Smooth muscle cell (in vitro differentiated cells): ENCODE measurements around the gene PRKAR1B. TPM values are rescaled to one million over a fixed set of nuclear protein-coding genes. Genes with fewer than 3 reads are reported as not detected.

ENCODE experiments used
- DNase-seq: peaks from one replicate; lab custom pipeline; 2025; ENCODE audit not compliant: unreplicated experiment; lab: John Stamatoyannopoulos, UW
- H2AFZ ChIP-seq: fragments of 200-600 bp; sonication (generic); 2 replicates; pipeline ENCODE4 v1.6.0; 2016; ENCODE audit warnings: antibody characterized with exemption, low read depth, mild to moderate bottlenecking
- H3F3A ChIP-seq: fragments of 200-600 bp; sonication (generic); 2 replicates; pipeline ENCODE4 v1.6.0; 2017; ENCODE audit warnings: antibody characterized with exemption, low read depth
- H3K27ac ChIP-seq: fragments of 200-600 bp; sonication (generic); 2 replicates; pipeline ENCODE4 v1.5.1; 2016; ENCODE audit warnings: low read depth, mild to moderate bottlenecking
- H3K27me3 ChIP-seq: fragments of 200-600 bp; sonication (generic); 2 replicates; pipeline ENCODE4 v1.6.1; 2016; ENCODE audit warnings: low read depth, mild to moderate bottlenecking
- H3K36me3 ChIP-seq: fragments of 200-600 bp; sonication (generic); 2 replicates; pipeline ENCODE4 v1.5.1; 2016; ENCODE audit warnings: low read depth
- H3K4me1 ChIP-seq: fragments of 200-600 bp; sonication (generic); 2 replicates; pipeline ENCODE4 v1.5.1; 2016; ENCODE audit warnings: low read depth
- H3K4me2 ChIP-seq: fragments of 200-600 bp; sonication (generic); 2 replicates; pipeline ENCODE4 v1.6.0; 2016; ENCODE audit warnings: mild to moderate bottlenecking
- H3K4me3 ChIP-seq: fragments of 200-600 bp; sonication (generic); 2 replicates; pipeline ENCODE4 v1.5.1; 2016; ENCODE audit warnings: mild to moderate bottlenecking
- H3K79me2 ChIP-seq: fragments of 200-600 bp; sonication (generic); 2 replicates; pipeline ENCODE4 v1.6.0; 2016; ENCODE audit warnings: low read depth, mild to moderate bottlenecking
- H3K9ac ChIP-seq: fragments of 200-600 bp; sonication (generic); 2 replicates; pipeline ENCODE4 v1.6.0; 2016; ENCODE audit warnings: low read depth
- H3K9me3 ChIP-seq: fragments of 200-600 bp; sonication (generic); replicated peaks from 2 replicates; pipeline ENCODE4 v1.5.1; 2016; ENCODE audit warnings: low read depth
- H4K20me1 ChIP-seq: fragments of 200-600 bp; sonication (generic); 2 replicates; pipeline ENCODE4 v1.6.0; 2016; ENCODE audit warnings: low read depth
- CTCF ChIP-seq: fragments of 200-600 bp; sonication (generic); IDR thresholded peaks from 2 replicates; pipeline ENCODE4 v1.5.1; 2017; ENCODE audit warnings: borderline replicate concordance, mild to moderate bottlenecking, antibody characterized with exemption; ENCODE audit not compliant: insufficient read depth, poor library complexity, severe bottlenecking
- WGBS: methylation state at CpG from one replicate; pipeline ENCODE4 v1.1.7; 2016; ENCODE audit warnings: low lambda C conversion rate; 5-methylcytosine and 5-hydroxymethylcytosine counted together
- polyA plus RNA-seq: library from polyadenylated mRNA; unstranded; fragments of >200 nt; fragmentation: Nextera tagmentation; extraction: Ambion mirVana; gene quantifications from 2 replicates; pipeline ENCODE4 v1.2.1, GENCODE V29; 2016
- total RNA-seq: library from RNA; depleted of rRNA; stranded (reverse); fragments of >200 nt; gene quantifications from 2 replicates; pipeline ENCODE4 v1.2.3, GENCODE V29; 2014

Gene PRKAR1B
- total and polyA plus RNA-seq, 2 experiments from 2014 or later: 5.3 to 10.1 TPM

- no peaks in the 10 kb centered on the region for H3F3A ChIP-seq
- H3K36me3 ChIP-seq: no peaks in the 10 kb centered on the region
- no peak for TF ChIP-seq CTCF
- no peaks in the 10 kb centered on the region for H4K20me1 ChIP-seq
- no peak for DNase-seq
- H3K9me3 ChIP-seq: no peaks in the 10 kb centered on the region
- H3K27ac ChIP-seq: no peak overlapping the region
- H3K79me2 ChIP-seq: no peaks in the 10 kb centered on the region
- no peak overlapping the region for H3K9ac ChIP-seq
- no peak overlapping the region for H3K4me3 ChIP-seq
- H3K4me1 ChIP-seq: no peaks in the 10 kb centered on the region
- no peaks in the 10 kb centered on the region for H3K27me3 ChIP-seq
- H2AFZ ChIP-seq: no peak overlapping the region
- 92% methylated on average over 11 of the region's 11 CpGs for WGBS
- H3K4me2 ChIP-seq: no peak overlapping the region
Observed at GRCh38 chr7:646487-646886, 80.6 kb downstream of the PRKAR1B start.

DNA sequence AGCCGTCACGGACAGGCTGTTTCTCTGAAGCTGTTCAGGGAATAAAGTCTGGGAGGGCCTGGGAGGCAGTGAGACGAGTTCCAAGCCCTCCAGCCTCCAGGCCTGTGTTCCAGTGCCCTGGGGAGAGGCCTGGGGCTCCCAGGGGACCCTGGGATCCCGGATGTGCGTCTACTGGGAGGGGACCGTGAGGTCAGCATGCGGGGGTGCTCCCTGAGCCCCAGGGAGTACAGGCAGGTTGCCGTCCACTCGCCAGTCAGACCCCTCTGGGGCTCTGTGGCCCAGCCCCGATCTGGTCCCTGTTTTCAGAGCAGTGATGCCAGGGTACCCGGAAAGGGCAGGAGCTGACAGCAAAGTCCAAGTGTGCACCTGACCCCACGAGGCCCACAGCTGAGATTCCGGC, 81.5 kb downstream of the PRKAR1B start:
- no peak overlapping the region for H3K9ac ChIP-seq
- 93% methylated on average over 13 of the region's 13 CpGs for WGBS
- no peak for DNase-seq
- H4K20me1 ChIP-seq: no peaks in the 10 kb centered on the region
- H3K4me3 ChIP-seq: no peak overlapping the region
- H3K27me3 ChIP-seq: no peaks in the 10 kb centered on the region
- H3K9me3 ChIP-seq: no peaks in the 10 kb centered on the region
- no peak for TF ChIP-seq CTCF
- H3K27ac ChIP-seq: no peak overlapping the region
- no peaks in the 10 kb centered on the region for H3K4me1 ChIP-seq
- H3F3A ChIP-seq: no peaks in the 10 kb centered on the region
- no peaks in the 10 kb centered on the region for H3K36me3 ChIP-seq
- H2AFZ ChIP-seq: no peak overlapping the region
- H3K79me2 ChIP-seq: no peaks in the 10 kb centered on the region
- no peak overlapping the region for H3K4me2 ChIP-seq

GRCh38 chr7:644381-645305, 82.4 kb downstream of the PRKAR1B start:
- no peak for DNase-seq
- no peaks in the 10 kb centered on the region for H4K20me1 ChIP-seq
- no peaks in the 10 kb centered on the region for H3K27me3 ChIP-seq
- no peaks in the 10 kb centered on the region for H3F3A ChIP-seq
- H3K36me3 ChIP-seq: no peaks in the 10 kb centered on the region
- H3K27ac ChIP-seq: no peak overlapping the region
- 96% methylated on average over 34 of the region's 35 CpGs for WGBS
- no peak overlapping the region for H3K9ac ChIP-seq
- no peak for TF ChIP-seq CTCF
- H3K4me3 ChIP-seq: no peak overlapping the region
- H2AFZ ChIP-seq: no peak overlapping the region
- no peaks in the 10 kb centered on the region for H3K79me2 ChIP-seq
- no peaks in the 10 kb centered on the region for H3K9me3 ChIP-seq
- no peaks in the 10 kb centered on the region for H3K4me1 ChIP-seq
- H3K4me2 ChIP-seq: no peak overlapping the region
